ENCODE measurements around the gene EGR1.
A peak's percentile ranks its signal among the peaks of the same experiment; 100 is the strongest.

EGR1 gene

DNA sequence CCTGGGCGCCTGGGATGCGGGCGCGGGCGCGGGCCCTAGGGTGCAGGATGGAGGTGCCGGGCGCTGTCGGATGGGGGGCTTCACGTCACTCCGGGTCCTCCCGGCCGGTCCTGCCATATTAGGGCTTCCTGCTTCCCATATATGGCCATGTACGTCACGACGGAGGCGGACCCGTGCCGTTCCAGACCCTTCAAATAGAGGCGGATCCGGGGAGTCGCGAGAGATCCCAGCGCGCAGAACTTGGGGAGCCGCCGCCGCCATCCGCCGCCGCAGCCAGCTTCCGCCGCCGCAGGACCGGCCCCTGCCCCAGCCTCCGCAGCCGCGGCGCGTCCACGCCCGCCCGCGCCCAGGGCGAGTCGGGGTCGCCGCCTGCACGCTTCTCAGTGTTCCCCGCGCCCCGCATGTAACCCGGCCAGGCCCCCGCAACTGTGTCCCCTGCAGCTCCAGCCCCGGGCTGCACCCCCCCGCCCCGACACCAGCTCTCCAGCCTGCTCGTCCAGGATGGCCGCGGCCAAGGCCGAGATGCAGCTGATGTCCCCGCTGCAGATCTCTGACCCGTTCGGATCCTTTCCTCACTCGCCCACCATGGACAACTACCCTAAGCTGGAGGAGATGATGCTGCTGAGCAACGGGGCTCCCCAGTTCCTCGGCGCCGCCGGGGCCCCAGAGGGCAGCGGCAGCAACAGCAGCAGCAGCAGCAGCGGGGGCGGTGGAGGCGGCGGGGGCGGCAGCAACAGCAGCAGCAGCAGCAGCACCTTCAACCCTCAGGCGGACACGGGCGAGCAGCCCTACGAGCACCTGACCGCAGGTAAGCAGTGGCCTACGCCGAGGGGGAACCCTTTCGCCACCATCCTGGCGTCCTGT, at the start of gene EGR1:
Gene EGR1 (plus strand): TSS at position 219 of the 864 bp plus-strand sequence. CDS start 283 bp downstream, at position 502.
- peak; percentile 77 for DNase-seq

DNA sequence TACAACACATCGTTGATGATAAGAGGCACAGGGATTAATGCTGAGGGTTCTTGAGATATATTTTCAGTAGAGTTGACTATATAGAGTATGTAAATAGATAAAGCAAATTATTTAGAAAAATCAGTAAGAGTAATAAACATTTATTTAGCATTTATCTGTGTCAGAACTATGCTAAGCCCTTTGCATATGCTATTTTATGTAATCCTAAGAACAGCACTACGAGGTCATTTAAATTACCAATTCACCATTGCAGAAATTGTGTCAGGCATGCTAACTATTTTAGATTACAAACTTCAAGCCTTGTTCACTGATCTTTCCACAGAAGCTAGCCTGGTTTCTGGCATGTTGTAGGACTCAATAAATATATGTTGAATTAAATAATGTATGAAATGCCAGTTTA, 46.8 kb upstream of the EGR1 start:
- DNase-seq: no peak

DNA sequence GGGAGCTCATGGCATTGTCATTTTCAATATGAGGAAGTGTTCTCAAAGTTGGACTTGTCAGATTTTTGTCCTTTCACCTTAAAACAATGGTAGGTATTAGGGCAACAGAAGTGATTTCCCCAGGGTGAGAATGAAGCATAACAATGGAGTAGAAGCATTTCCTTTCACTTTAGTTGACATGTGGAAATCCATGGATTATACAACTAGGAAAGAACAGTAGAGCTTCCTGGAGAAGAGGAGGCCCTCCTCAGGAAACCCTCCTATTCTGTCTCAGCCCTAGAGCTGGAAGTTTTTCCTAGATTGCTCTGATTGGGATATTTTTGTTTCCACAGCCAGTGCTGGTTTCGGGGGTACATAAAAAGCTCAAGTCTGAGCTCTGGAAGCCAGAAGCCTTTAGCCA, 40.2 kb upstream of the EGR1 start:
- DNase-seq: no peak

DNA sequence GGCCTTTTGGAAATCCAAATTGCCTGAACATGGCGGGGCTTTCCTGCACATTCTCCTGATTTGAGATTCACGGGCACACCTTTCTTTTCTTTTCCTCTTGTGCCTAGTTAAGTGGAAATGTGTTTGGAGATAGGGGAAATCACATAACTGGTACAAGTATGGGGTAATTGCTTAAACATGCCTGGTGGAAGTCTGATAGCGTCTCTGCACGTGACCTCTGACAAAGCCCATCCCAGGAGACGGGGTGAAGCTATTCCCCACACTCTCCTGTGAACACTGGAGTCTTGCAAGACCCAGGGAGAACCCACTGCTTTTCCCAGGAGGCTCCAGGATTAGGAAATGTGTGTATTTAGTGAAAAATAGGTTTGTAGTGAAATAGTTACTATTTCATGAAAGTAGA, 29.3 kb upstream of the EGR1 start:
- DNase-seq: no peak

DNA sequence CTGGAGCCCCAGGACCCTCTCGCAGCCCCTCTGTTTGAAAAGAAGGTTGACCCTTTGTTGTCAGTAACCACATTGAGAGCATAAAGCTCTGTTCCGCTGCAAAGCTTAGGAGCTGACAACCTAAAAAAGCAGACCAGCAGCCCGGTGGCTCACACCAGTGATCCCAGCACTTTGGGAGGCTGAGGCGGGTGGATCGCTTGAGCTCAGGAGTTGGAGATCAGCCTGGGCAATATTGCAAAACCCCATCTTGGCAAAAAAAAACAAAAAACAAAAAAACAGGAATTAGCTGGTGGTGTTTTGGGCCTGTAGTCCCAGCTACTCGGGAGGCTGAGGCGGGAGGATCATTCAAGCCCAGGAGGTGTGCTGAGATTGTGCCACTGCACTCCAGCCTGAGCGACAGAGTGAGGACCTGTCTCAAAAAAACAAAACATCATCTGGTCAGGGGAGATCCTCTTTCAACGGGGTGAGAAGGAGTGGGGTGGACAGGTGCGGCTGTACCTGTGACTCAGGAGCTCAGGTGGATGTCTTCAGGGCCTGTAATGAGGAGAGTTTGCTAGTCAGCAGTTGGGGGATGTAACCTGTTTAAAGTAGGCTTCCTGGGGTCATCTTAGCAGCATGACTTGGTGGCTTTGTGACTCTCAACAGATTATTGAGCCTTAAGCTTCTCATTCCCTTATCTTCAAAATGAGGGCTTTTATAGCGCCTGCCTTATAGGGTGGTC, 27.1 kb upstream of the EGR1 start:
- DNase-seq: no peak

DNA sequence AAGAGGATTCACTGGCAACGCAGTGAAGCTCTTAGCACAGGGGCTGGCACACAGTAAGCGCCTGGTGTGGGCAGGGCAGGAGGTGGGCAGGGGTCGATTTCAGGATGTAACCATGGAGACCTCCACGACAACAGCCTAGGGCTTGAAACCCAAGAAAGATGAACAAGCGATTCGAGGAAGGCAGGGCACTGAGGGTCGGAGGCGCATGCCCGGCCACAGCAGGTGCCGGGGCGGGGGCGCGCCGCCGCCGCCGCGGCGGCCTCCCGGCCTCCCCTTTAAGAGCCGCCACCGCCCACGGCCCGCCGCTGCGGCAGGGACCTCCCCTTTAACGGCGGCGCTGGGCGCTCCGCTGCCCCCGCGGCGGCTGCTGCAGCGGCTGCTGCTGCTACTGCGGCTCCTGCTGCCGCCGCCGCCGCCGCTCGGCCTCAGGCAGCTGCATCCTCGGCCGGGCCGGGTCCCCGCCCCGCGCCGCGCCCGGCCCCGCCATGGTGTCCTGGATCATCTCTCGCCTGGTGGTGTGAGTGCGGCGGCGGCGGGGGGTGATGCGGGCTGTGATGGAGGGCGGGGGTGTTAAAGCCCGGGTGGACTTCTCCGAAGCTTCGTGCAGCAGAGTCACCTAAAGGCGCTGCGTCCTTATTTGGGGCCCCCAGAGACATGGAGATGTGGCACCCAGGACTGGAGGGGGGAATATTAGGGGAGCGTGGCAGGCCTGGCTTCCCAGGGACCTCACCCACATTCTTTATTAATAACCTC, 26.4 kb upstream of the EGR1 start, which contains the start of gene REEP2:
Gene REEP2 (plus strand): TSS at position 334 of the 753 bp plus-strand sequence. CDS start 152 bp downstream, at position 486.
- DNase-seq: peak; percentile 48

DNA sequence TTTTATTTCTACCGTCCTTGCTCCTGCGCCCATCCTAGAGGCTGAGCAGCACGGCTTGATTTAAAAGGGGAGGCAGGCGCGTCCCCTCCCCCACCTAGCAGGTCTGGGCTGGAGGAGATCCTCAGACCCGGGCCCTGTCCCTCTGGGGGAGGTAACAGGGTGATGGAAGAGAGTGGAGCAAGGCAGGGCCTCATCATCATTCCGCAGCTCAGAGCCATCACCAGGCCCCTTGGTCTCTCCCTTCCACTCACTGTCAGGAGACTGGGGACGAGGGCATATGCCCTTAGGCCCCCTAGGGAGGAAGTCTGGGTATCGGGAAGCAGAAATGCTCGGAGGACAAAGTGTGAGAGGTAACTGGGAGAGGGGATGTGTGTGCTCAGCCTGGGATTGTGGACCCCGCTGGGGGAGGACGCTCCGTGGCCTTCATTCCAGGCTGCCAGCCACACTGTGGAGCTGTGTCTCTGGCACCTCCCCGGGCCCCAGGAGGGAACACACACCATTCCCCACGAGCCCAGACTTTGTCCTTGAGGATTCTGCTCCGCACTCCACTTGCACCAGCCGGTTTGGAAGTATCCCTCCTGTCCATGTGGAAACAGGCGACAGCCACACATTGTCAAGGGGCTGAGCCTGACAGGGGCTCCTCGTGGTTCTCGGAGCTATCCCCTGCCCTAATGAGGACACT, 25.7 kb upstream of the EGR1 start:
- no peak for DNase-seq

DNA sequence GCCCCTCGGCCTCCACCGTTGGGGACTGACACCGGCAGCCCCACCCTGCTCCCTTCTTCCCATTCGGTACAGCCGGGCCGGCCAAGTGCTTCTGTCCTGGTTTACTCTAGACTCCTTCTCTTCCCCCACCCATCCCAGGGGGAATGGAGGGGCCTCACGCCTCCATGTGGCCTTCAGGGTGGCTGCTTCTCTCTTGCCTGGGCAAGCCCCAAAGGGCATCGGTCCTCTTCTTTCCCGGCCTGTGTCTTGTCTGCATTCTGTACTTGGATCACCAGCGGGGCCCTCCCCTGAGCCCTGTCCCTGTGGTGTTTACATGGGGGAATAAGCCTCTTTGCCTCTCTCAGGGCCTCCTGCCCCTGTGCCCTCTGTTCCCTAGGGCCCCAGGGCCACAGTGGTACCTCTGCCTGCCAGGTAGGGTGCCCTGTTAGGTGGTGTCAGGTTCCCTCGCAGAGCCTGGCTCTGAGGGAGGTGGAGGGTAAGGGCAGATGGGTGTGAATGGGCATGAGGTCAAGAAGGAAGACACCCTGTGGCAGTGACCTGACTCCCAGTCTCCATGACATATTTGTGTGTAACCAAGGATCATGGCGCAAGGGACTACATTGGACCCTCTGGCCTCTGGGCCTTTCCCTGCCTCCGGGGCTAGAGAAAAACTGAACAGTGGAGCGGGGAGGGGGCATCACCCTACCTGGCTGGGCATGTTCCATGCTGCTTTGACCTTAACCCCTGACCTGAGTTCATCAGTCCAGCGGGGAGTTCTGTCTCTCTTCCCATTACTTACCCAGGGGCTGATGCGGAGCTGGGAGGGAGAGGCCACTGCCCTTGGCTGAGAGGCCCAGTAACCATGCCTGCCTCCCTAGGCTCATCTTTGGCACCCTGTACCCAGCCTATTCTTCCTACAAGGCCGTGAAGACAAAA, 24.9 kb upstream of the EGR1 start:
- DNase-seq: no peak

DNA sequence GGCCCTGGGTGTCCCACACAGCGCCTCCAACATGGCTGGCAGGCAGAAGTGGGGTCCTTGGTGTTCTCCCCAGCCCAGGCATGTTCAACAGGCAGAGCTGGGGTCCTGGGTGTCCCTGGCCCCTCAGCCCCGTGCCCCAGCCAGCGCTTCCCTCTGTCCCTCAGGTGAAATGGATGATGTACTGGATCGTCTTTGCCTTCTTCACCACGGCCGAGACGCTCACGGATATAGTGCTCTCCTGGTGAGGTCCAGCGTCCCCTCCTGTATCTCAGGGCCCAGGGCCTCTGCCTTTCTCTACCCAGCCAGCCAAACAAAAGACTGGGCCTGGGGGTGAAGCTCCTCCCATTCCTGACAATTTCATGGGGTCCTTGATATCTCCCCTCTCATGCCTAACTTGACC, 24.1 kb upstream of the EGR1 start:
- no peak for DNase-seq

DNA sequence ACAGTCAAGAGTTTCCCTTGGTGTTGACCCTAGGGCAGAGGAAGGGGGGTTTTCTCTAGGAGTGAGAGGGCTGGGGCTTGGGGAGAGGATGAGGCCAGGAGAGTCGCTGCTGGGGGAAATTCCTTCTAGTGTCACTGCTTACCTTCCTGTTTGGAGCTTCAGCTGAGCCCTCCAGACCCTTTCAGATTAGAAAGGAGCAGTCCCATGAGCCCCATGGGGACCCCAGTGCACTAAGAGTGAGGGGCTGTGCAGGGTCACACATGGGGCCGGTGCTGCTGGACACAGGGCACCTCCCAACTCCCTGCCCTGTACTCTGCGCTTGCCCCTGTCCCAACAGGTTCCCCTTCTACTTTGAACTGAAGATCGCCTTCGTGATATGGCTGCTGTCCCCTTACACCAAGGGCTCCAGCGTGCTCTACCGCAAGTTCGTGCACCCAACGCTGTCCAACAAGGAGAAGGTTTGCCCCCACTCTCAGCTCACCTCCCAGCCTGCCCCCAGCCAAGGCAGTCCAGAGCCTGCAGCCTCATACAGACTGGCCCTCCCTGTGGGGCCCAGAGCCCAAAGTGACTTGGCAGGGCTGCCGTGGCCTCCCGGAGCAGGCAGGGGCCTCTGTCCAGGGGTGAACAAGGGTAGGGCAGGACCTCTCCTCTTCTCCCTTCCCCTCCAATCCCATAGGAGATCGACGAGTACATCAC, 21.1 kb upstream of the EGR1 start:
- DNase-seq: no peak

DNA sequence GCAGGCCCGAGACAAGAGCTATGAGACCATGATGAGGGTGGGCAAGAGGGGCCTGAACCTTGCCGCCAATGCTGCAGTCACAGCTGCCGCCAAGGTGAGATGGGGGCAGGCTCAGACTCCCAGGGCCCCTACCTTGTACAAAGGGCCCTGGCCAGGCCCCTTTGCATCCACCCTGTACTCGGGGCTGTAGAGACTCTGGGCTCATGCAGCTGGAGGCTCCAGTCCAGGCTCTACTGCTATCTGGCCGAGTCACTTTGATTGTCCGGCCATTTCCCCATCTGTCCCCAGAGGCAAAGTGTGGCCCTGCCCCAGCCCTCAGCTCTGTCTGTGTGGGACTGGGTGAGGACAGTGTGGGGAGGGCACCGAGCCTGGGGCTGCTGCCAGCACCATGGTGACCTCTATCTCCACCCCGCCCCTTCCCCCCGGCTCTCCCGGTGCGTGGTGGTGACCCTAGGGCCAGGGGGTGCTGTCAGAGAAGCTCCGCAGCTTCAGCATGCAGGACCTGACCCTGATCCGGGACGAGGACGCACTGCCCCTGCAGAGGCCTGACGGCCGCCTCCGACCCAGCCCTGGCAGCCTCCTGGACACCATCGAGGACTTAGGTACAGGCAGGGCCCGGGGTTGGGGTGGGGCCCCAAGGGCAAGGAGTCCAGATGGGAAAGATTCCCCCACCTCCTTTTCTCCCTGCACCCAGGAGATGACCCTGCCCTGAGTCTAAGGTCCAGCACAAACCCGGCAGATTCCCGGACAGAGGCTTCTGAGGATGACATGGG, 20.3 kb upstream of the EGR1 start:
- no peak for DNase-seq

DNA sequence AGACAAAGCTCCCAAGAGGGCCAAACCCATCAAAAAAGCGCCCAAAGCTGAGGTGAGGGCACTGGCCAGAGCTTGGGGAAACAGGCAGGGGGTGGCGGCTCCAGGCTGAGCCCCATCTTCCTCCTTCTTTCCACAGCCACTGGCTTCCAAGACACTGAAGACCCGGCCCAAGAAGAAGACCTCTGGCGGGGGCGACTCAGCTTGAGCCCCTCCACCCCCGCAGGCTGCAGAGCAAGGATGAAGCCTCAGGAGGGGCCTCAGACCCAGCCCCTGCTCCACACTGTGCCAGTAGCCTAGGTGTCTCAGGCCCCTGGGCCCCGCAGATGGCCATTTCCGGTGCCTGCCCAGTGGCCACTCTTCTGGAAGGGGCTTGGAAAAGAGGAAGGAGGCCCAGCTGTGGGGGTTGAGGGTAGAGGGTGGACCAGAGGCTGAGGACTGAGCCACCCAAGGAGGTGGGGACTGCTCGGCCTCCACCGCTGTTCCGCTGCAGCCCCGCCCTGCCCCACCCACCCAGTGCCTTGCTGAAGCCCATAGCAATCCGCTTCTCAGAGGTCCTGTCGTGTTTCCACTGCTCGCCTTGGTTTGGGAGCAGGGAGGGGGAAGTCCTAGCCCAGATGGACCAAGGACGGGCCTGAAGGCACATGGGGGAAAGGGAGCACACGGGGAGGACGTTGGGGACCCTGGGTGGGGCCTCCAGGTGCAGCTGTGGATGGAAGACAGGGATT, 19.6 kb upstream of the EGR1 start:
- DNase-seq: no peak

DNA sequence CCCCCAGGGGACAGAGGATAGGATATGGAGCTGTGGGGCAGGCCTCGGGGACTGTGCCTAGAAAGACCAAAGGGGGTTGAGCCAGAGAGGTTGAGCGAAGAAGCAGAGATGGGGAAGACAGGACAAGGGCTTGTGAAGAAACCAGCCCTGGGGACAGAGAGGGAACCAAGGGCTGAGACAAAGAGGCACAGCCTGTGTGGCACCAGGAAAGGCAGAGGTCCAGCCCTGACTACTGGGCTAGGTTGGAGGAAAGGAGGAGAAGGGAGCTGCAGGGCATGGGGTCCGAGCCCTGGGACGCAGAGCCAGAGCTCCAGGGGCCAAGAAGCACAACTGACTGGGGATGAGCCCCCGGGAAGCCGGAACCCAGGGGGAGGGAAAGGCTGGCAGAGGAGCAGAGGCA, 17.2 kb upstream of the EGR1 start:
- DNase-seq: no peak

DNA sequence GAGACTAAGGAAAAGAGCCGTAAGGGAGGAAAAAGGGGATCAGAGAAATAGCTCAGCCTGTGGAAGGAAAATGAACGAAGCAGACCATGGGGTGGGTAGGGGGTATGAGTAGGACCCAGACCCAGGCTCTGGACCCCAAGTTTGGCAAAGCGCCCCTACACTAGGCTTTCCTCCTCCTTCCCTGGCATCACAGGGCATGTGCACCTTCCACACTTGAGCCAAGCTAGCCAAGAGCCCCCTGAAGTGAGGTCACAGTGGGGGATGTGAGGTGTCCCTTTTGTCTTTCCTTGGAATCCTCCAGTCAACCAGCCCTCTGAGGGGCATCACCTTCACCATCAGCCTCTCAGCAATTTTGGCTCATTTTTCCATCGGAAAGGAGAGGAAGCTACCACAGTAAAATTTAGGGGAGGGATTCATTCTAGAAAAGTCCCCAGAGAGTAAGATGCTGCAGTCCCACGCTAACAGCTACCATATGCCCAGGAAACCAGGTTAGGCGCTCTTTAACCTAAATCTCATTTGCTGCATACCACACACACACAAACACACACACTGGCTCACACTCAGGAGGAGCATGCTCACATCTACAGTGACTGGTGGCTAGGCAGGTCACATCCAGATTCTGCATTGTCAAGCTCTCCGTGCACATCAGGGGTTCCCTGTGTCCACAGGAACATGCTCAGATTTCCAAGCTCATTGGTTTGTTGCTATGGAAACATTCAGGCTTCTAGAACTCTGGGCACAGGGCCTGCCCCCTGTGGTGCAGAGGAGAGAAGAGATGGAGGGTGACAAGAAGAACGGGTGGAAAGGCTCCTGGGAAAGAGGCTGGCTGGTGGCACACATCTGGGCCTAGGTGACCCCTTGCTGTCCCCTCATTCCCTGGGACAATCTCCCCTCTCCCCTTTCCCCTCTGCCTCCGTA, 16.5 kb upstream of the EGR1 start:
- no peak for DNase-seq

DNA sequence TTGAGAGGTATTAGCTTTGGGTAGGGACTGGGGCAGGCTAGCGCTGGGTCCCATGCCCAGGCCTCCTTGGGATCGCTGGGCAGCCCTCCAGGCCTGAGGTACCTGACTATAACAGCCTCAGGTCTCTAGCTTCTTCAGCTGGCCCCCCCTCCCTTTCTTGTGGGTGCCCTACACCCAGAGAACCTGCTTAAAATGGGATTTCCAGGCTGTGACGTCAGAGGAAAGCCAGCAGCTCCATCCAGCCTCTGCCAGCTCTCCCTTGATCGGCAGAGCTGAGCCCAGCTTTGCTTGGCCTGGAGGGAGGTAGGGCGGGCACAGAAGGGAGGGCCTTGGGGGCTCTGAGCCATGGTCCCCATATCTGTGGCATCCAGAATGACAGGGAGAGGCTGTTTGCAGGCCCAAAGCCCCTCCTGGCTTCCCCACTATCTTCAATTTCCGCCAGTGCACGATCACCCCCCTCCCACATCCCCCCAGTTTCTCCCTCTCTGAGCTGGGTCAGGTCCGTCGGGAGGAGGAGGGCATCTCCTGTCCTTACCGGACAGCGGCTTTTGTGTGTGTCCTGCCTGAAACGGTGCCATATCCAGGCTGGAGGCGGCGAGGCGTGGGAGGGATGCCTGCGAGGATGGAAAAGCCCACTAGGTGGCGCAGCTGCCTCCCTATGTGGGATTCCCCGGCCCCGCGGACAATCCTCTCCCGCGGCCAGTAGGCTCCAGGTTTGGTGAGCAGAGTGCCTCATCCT, 15.6 kb upstream of the EGR1 start:
- peak; percentile 48 for DNase-seq

DNA sequence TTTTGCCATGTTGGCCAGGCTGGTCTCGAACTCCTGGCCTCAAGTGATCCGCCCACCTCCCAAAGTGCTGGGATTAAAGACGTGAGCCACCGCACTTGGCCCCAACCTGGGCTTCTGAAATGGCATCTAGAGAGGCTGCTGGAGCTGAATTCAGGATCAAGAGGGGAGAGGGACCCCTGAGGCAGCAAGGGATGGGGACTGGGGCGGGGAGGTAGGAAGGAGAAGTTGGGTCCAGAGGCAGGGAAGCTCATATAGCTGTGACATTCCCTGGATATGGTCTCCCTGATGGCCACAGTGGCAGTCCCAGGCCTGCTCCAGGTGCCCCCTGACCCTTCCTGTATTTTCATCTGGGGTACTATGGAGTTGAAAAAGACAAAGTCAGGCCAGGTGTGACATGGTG, 14.3 kb upstream of the EGR1 start:
- no peak for DNase-seq

DNA sequence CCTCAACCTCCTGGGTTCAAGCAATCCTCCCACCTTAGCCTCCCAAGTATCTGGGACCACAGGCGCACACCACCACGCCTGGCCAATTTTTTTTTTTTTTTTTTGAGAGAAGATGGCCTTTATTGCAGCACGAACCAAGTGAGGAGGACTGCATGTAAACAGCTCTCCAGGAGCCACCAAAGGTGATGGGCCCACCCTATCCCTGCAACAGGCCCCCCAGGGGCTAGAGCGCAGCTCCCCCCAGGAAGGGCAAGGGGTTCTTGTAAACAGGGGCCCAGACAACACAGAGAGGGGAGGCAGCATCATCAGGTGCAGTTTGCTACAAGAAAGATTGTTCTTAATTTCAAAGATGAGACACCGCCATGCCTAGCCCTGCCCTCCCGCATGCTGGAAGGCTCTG, 12.6 kb upstream of the EGR1 start:
- no peak for DNase-seq

DNA sequence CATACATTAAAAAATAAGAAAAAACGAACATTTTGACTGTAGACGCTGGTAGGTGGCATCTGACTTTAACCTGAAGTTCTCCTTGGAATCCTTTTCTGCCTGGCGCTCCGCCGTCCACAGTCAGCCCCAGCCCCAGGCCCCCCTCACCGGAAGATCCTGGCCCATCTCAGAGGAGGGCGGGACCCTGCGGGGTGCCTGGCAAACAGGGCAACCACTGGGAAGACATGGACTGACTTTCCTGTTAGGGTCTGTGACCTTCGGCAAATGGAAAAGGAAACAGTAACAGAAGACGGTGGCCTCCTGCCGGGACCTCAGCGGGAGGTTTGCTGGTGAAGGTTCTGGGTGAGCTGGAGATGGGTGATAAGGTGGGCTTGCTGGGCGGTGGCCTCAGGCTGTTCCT, 11.7 kb upstream of the EGR1 start:
- no peak for DNase-seq

Data from NCI-H1105 treated with DMSO at 0.1 percent for 48 hours (cell line).